Measurements from ENCODE around the gene KCNAB2.

KCNAB2 gene

DNA sequence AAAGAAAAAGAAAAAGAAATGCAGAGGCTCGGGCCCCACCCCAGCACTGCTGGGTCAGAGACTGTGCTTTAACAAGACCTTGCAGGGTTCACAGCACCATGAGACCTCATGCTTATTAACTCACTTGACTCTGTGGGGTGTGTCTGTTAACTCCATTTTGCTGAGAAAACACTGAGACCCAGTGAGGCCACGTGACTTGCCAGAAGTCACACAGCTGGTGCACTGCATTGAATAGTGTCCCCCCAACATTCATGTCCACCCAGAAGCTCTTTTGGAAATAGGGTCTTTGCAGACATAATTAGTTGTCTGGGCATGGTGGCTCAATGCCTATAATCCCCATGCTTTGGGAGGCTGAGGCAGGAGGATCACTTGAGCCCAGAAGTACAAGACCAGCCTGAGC lies 94.7 kb downstream of the KCNAB2 start:
- TF ChIP-seq, protein P1, sequence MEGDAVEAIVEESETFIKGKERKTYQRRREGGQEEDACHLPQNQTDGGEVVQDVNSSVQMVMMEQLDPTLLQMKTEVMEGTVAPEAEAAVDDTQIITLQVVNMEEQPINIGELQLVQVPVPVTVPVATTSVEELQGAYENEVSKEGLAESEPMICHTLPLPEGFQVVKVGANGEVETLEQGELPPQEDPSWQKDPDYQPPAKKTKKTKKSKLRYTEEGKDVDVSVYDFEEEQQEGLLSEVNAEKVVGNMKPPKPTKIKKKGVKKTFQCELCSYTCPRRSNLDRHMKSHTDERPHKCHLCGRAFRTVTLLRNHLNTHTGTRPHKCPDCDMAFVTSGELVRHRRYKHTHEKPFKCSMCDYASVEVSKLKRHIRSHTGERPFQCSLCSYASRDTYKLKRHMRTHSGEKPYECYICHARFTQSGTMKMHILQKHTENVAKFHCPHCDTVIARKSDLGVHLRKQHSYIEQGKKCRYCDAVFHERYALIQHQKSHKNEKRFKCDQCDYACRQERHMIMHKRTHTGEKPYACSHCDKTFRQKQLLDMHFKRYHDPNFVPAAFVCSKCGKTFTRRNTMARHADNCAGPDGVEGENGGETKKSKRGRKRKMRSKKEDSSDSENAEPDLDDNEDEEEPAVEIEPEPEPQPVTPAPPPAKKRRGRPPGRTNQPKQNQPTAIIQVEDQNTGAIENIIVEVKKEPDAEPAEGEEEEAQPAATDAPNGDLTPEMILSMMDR (IDR thresholded peaks at IDR 0.05; ENCODE audit: insufficient read depth, low read length, missing control alignments), result no peak
- ChIA-PET POLR2A (no interaction called here), CTCF (interaction anchor here (0.9 kb wide), 1 partner anchor 28 kb away, joined by 3 read pairs; no protein-coding TSS in a partner anchor)
- no peak overlapping the region for H3K4me3 ChIP-seq (ENCODE audit: low read depth, low read length)
- DNase-seq (ENCODE audit: low read depth, low spot score), result no peak

DNA sequence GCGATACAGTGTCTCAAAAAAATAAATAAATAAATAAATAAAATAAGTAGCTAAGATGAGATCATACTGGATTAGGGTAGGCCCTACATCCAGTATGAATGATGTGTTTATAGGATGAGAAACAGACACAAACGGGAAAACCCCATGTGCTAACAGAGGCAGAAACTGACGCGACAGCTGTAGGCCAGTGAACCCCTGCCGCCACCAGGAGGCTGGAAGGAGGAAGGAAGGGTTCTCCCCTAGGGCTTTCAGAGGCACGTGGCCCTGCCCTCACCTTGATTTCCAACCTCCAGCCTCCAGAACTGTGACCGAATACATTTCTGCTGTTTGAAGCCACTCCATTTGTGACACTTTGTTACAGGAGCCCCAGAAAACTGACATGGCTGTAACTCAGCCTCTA lies 95.9 kb downstream of the KCNAB2 start:
- DNase-seq (ENCODE audit: low read depth, low spot score), result no peak
- ChIA-PET CTCF (no interaction called here), POLR2A (no interaction called here)
- TF ChIP-seq, protein P1 (IDR thresholded peaks at IDR 0.05; ENCODE audit: insufficient read depth, low read length, missing control alignments), result no peak
- no peak overlapping the region for H3K4me3 ChIP-seq (ENCODE audit: low read depth, low read length)

DNA sequence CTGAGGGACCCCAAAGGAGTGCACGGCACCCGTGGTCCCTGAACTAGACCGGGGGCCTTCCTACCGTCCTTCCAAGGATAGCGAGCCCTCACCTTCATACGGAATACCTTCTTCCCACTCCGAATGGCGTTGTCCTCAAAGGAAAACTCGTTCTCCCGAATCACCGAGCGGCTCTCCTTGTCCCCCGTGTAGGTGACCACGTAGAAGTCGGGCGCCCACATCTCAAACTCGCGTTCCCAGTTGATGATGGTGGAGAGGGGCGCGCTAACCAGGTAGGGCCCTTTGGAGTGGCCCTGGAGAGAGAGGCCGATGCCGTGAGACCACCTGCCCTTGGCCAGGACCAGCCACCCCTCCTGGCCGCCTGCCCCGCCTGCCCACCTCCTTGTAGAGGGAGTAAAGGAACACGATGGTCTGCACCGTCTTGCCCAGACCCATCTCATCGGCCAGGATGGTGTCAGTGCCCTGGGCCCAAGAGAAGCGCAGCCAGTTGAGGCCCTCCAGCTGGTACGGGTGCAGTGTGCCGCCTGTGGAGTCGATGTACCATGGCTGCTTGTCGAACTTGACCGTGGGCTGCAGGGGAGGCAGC lies 96.4 kb downstream of the KCNAB2 start:
- DNase-seq (ENCODE audit: low read depth, low spot score), result no peak
- CTCF ChIA-PET, result no interaction called here
- TF ChIP-seq, protein P1 (IDR thresholded peaks at IDR 0.05; ENCODE audit: insufficient read depth, low read length, missing control alignments), result no peak
- no peak overlapping the region for H3K4me3 ChIP-seq (ENCODE audit: low read depth, low read length)
- POLR2A ChIA-PET, result no interaction called here

DNA sequence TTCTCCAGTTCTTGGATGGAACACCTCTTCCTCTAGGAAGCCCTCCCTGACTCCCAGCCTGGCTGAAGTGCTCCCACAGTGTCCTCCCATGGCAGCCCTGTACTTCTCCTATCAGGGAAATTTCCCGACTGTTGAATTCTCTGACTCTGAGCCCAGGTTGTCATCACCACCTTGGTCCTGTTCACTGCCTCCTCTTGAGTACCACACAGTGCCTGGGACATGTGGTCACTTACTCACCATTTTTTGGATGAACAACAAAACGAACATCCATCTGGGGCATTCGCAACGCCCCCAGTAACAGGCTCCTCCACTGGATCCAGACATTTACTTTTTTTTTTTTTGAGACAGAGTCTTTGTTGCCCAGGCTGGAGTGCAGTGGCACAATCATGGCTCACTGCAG lies 97.0 kb downstream of the KCNAB2 start:
- CTCF ChIA-PET, result interaction anchor here (0.6 kb wide), 1 partner anchor 25 kb away, joined by 3 read pairs; no protein-coding TSS in a partner anchor
- TF ChIP-seq, protein P1 (IDR thresholded peaks at IDR 0.05; ENCODE audit: insufficient read depth, low read length, missing control alignments), result no peak
- no peak overlapping the region for H3K4me3 ChIP-seq (ENCODE audit: low read depth, low read length)
- POLR2A ChIA-PET, result no interaction called here
- DNase-seq (ENCODE audit: low read depth, low spot score), result no peak

DNA sequence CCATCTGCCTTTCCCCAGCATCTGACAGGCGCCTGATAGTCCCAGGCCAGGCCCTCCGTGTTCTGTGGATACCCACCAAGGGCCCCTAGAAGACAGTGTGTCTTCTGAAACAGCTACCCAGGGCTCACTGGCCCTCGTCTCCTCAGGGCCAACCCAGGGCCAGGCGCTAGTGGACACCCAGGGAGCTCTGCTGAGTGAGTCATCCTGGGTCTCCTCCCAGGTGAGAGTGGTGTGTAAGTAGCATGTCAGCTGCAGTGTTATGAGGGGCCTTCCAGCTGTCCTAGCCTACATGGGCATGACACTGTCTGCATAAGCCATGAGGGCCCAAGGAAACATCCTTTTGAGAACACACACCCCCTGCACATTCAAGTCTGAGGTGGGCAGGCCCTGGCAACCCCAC lies 97.7 kb downstream of the KCNAB2 start:
- POLR2A ChIA-PET, result no interaction called here
- DNase-seq (ENCODE audit: low read depth, low spot score), result no peak
- CTCF ChIA-PET, result interaction anchor here (0.6 kb wide), 1 partner anchor 25 kb away, joined by 3 read pairs; no protein-coding TSS in a partner anchor
- TF ChIP-seq, protein P1 (IDR thresholded peaks at IDR 0.05; ENCODE audit: insufficient read depth, low read length, missing control alignments), result no peak
- no peak overlapping the region for H3K4me3 ChIP-seq (ENCODE audit: low read depth, low read length)

DNA sequence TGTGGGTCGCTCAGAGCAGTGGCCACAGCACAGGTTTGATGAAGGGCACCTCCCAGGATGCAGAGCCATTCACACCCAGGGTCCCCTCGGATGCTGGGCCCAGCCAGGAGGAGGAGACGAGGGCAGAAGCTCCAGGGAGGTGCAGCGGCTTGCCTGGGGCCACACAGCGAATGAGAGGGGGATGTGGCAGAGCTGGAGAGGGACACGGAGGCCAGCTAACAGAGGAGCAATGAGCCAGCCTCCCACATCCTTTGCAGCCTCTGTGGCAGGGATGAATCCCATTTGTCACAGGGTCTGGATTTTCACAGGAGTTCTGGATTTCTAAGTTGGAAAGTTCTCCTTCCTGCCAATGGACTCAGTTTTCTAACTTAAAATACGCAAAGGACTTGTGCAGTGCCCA lies 98.5 kb downstream of the KCNAB2 start:
- ChIA-PET CTCF (interaction anchor here (1.9 kb wide), 1 partner anchor 15 kb away, joined by 5 read pairs; no protein-coding TSS in a partner anchor), POLR2A (no interaction called here)
- H3K4me3 ChIP-seq (ENCODE audit: low read depth, low read length), result no peak overlapping the region
- no peak for DNase-seq (ENCODE audit: low read depth, low spot score)
- TF ChIP-seq, protein P1 (IDR thresholded peaks at IDR 0.05; ENCODE audit: insufficient read depth, low read length, missing control alignments), result no peak

All from AG04449 (cell line).